GM12878 (cell line): Measurements from ENCODE around the gene SLC1A7. TPM values are rescaled to one million over a fixed set of nuclear protein-coding genes. Genes with fewer than 3 reads are reported as not detected.

ENCODE experiments used
- ATAC-seq: fragments of 200-7000 bp; cut with Tn5 transposase; 3 replicates; pipeline ENCODE4 v1.9.1; 2020; ENCODE audit warnings: mild to moderate bottlenecking, moderate library complexity
- BruUV-seq: library from RNA; stranded (reverse); fragments of 400-500 nt; replicated peaks from 2 replicates; lab custom pipeline; 2021; lab: Mats Ljungman, UMichigan
- CTCF ChIA-PET: fragments of 300-600 bp; sonication (Branson Sonifier 250); formaldehyde crosslinking; extraction: SDS; loops from one replicate; lab custom pipeline; 2021; ENCODE audit warnings: inconsistent platforms; lab: Yijun Ruan, JAX
- POLR2A ChIA-PET: fragments of 350-600 bp; formaldehyde crosslinking; extraction: SDS; loops from one replicate; lab custom pipeline; 2021; ENCODE audit warnings: inconsistent platforms; lab: Charles Lee
- RAD21 ChIA-PET: fragments of 300-600 bp; sonication (Branson Sonifier 250); formaldehyde crosslinking; loops from one replicate; lab custom pipeline; 2023; ENCODE audit warnings: antibody characterized with exemption; ENCODE audit not compliant: unreplicated experiment; lab: Charles Lee
- SMC1A ChIA-PET: fragments of 300-600 bp; sonication (Branson Sonifier 250); formaldehyde crosslinking; loops from one replicate; lab custom pipeline; 2023; ENCODE audit not compliant: unreplicated experiment, uncharacterized antibody; lab: Charles Lee
- DNase-seq: peaks from one replicate; pipeline ENCODE4 v3.0.0-alpha.2; 2011; ENCODE audit warnings: low read depth, low spot score
- FAIRE-seq: peaks from 3 replicates; lab custom pipeline; 2011; peaks lifted over from hg19 to GRCh38; lab: Jason Lieb, UNC
- H2AFZ ChIP-seq: 2 replicates; pipeline ENCODE4 v1.6.0; 2011; ENCODE audit warnings: low read depth, low read length, control low read depth; ENCODE audit not compliant: control insufficient read depth
- H3K27ac ChIP-seq: 2 replicates; pipeline ENCODE4 v1.5.1; 2011; ENCODE audit warnings: control low read depth; ENCODE audit not compliant: control insufficient read depth, insufficient read depth
- H3K27me3 ChIP-seq, 2 experiments: replicated peaks in 1 of 2; 2 replicates each; pipeline versions ENCODE4 v1.6.0 to v1.6.1; 2011; ENCODE audit warnings: low read length in 1 of 2; ENCODE audit not compliant: control insufficient read depth in 2 of 2, insufficient read depth in 2 of 2
- H3K36me3 ChIP-seq, 2 experiments: 2 replicates each; pipeline ENCODE4 v1.5.1; 2011; ENCODE audit warnings: low read length in 1 of 2; ENCODE audit not compliant: control insufficient read depth in 2 of 2, insufficient read depth in 2 of 2
- H3K4me1 ChIP-seq: 2 replicates; pipeline ENCODE4 v1.6.1; 2011; ENCODE audit warnings: mild to moderate bottlenecking, low read length, moderate library complexity, mixed read lengths; ENCODE audit not compliant: control insufficient read depth, insufficient read depth
- H3K4me2 ChIP-seq: 2 replicates; pipeline ENCODE4 v1.6.0; 2011; ENCODE audit warnings: control low read depth; ENCODE audit not compliant: control insufficient read depth, insufficient read depth
- H3K4me3 ChIP-seq: fragments of 200-600 bp; sonication (generic); 2 replicates; pipeline ENCODE4 v1.5.1; 2016
- H3K79me2 ChIP-seq: 2 replicates; pipeline ENCODE4 v1.6.0; 2011; ENCODE audit warnings: low read length; ENCODE audit not compliant: control insufficient read depth, insufficient read depth
- H3K9ac ChIP-seq: 2 replicates; pipeline ENCODE4 v1.8.0; 2011; ENCODE audit warnings: low read length, control low read depth, mixed read lengths; ENCODE audit not compliant: control insufficient read depth, insufficient read depth
- H3K9me3 ChIP-seq: replicated peaks from 3 replicates; pipeline ENCODE4 v1.5.1; 2011; ENCODE audit warnings: mild to moderate bottlenecking, low read length; ENCODE audit not compliant: control insufficient read depth, insufficient read depth
- H4K20me1 ChIP-seq: 2 replicates; pipeline ENCODE4 v1.6.0; 2011; ENCODE audit not compliant: control insufficient read depth, insufficient read depth
- E4F1 ChIP-seq: fragments of 450-650 bp; IDR thresholded peaks from 2 replicates; pipeline ENCODE4 v1.6.1; 2018; ENCODE audit warnings: borderline replicate concordance, mild to moderate bottlenecking; ENCODE audit not compliant: partially characterized antibody
- ETV6 ChIP-seq, 2 experiments: fragments of 450-650 bp in 1 of 2; IDR thresholded peaks in 1 of 2; conservative IDR thresholded peaks in 1 of 2; 2 replicates each; pipeline ENCODE4 v1.6.1; 2014; ENCODE audit warnings: antibody characterized with exemption in 1 of 2, borderline replicate concordance in 1 of 2, low read depth in 1 of 2, mild to moderate bottlenecking in 1 of 2, moderate library complexity in 1 of 2
- NFIC ChIP-seq: IDR thresholded peaks from 2 replicates; pipeline ENCODE4 v1.6.1; 2012; ENCODE audit warnings: low read depth, mild to moderate bottlenecking, inconsistent platforms, low read length, moderate library complexity
- NFYB ChIP-seq: IDR thresholded peaks from 2 replicates; pipeline ENCODE4 v1.6.1; 2011; ENCODE audit warnings: low read depth, mild to moderate bottlenecking, low read length, improper control_type of control experiment, moderate library complexity; ENCODE audit not compliant: insufficient read depth
- NR2C2 ChIP-seq: IDR thresholded peaks from 2 replicates; pipeline ENCODE4 v1.6.1; 2011; ENCODE audit warnings: borderline replicate concordance, low read depth; ENCODE audit not compliant: control insufficient read depth, insufficient read length
- NR2F1 ChIP-seq: fragments of 450-650 bp; conservative IDR thresholded peaks from 2 replicates; pipeline ENCODE4 v1.6.1; 2017; ENCODE audit warnings: mild to moderate bottlenecking
- PBX3 ChIP-seq: IDR thresholded peaks from 2 replicates; pipeline ENCODE4 v1.6.1; 2011; ENCODE audit warnings: mild to moderate bottlenecking, low read depth, low read length, moderate library complexity; ENCODE audit not compliant: insufficient replicate concordance
- RCOR1 ChIP-seq: conservative IDR thresholded peaks from 2 replicates; pipeline ENCODE4 v1.6.1; 2012; ENCODE audit warnings: low read depth, low read length, improper control_type of control experiment
- SIN3A ChIP-seq: IDR thresholded peaks from 2 replicates; pipeline ENCODE4 v1.6.1; 2012; ENCODE audit warnings: low read depth, low read length, improper control_type of control experiment
- SMAD5 ChIP-seq: IDR thresholded peaks from 2 replicates; pipeline ENCODE4 v1.6.1; 2016; ENCODE audit warnings: antibody characterized with exemption, low read depth
- SPI1 ChIP-seq: IDR thresholded peaks from 2 replicates; pipeline ENCODE4 v1.6.1; 2011; ENCODE audit warnings: low read depth, mild to moderate bottlenecking, low read length, moderate library complexity, borderline replicate concordance; ENCODE audit not compliant: insufficient read depth
- WRNIP1 ChIP-seq: IDR thresholded peaks from 2 replicates; pipeline ENCODE4 v1.6.1; 2011; ENCODE audit warnings: low read depth, low read length, improper control_type of control experiment, borderline replicate concordance
- ZNF24 ChIP-seq: fragments of 450-650 bp; IDR thresholded peaks from 2 replicates; pipeline ENCODE4 v1.6.1; 2017; ENCODE audit warnings: antibody characterized with exemption, mild to moderate bottlenecking
- ZSCAN29 ChIP-seq: fragments of 450-650 bp; IDR thresholded peaks from 2 replicates; pipeline ENCODE4 v1.6.1; 2017; ENCODE audit warnings: mild to moderate bottlenecking, moderate library complexity
- WGBS: methylation state at CpG from one replicate; pipeline ENCODE4 v1.1.6; 2016; ENCODE audit warnings: low lambda C conversion rate; ENCODE audit not compliant: insufficient replicate concordance, insufficient coverage; ENCODE audit errors: missing lambda C conversion rate; 5-methylcytosine and 5-hydroxymethylcytosine counted together
- in situ Hi-C: fragments of 300-500 bp; cut with MboI; formaldehyde crosslinking; loops from 9 replicates; pipeline ENCODE4 v1.14.3; 2018; ENCODE audit warnings: mixed read lengths
- intact Hi-C: fragments of 100-400 bp; cut with micrococcal nuclease; formaldehyde crosslinking; loops from one replicate; pipeline ENCODE4 v1.14.2; 2022; ENCODE audit not compliant: unreplicated experiment
- polyA plus RNA-seq, 11 experiments: library from polyadenylated mRNA; depleted of rRNA in 4 of 11; unstranded in 6 of 11; stranded (reverse) in 5 of 11; fragments of >200 nt; fragmentation: Nextera tagmentation in 4 of 11; fragmentation: Illumina TruSeq in 1 of 11; extraction: Ambion mirVana in 4 of 11; extraction: Trizol in 1 of 11; gene quantifications; 1 replicate in 1 of 11; 2 replicates in 10 of 11; pipeline versions ENCODE4 v1.2.1 to v1.2.3, GENCODE V29; 2011 to 2016; ENCODE audit warnings: inconsistent platforms in 2 of 11, missing spikeins in 2 of 11, low read depth in 1 of 11
- total RNA-seq, 4 experiments: library from RNA; depleted of rRNA in 3 of 4; stranded (reverse); fragments of >200 nt in 3 of 4; fragmentation: Illumina TruSeq in 1 of 4; extraction: Trizol in 1 of 4; gene quantifications; 2 replicates each; pipeline versions ENCODE4 v1.2.1 to v1.2.3, GENCODE V29; 2013 to 2021

The SLC1A7 gene
- total and polyA plus RNA-seq, 10 of the 15 experiments (the other 5 are each of a cell fraction or from before 2014, with no cell fraction given) = not detected

- in situ Hi-C loops = no loop called here
- FAIRE-seq (no peak), ATAC-seq (no peak), DNase-seq (no peak)
- WGBS = 28% methylated on average over 5 of the region's 5 CpGs
- H3K79me2 ChIP-seq = no peaks in the 10 kb centered on the region
- no peaks in the 10 kb centered on the region for H3K9me3 ChIP-seq
- H3K4me1 ChIP-seq = no peaks in the 10 kb centered on the region
- H3K36me3 ChIP-seq = no peaks in the 10 kb centered on the region
- no TSS peak for BruUV-seq
- no peak overlapping the region for H3K27ac ChIP-seq
- no peak overlapping the region for H3K4me3 ChIP-seq
- POLR2A ChIA-PET = no interaction called here
- CTCF ChIA-PET = interaction anchor here (0.6 to 1.3 kb wide), 2 partner anchors 12 to 33 kb away, joined by 4 read pairs; no protein-coding TSS in a partner anchor
- no peaks in the 10 kb centered on the region; the same call in 1 of the 2 replicates for H4K20me1 ChIP-seq
- H2AFZ ChIP-seq = no peak overlapping the region
- no peaks in the 10 kb centered on the region; a peak in 1 of 4 replicates for H3K27me3 ChIP-seq
- TF ChIP-seq SMAD5 (no peak), PBX3 (no peak), ETV6 (conservative IDR thresholded peaks at IDR 0.05 in 1 of 2, IDR thresholded peaks at IDR 0.05 in 1 of 2; ENCODE audit: borderline replicate concordance in 1 of 2, low read depth in 1 of 2) (no peak), E4F1 (no peak), NFIC (no peak), RCOR1 (no peak), SIN3A (no peak), NR2C2 (no peak), ZNF24 (no peak), NFYB (no peak), ZSCAN29 (no peak), NR2F1 (no peak), WRNIP1 (no peak), SPI1 (no peak)
- TF ChIP-seq, all 136 proteins: peak for 0
- ChIA-PET SMC1A (no interaction called here), RAD21 (no interaction called here)
- intact Hi-C loops = no loop called here
- H3K4me2 ChIP-seq = no peak overlapping the region
- no peak overlapping the region for H3K9ac ChIP-seq
Observed at GRCh38 chr1:53145619-53145941, 3.1 kb upstream of the SLC1A7 start.
